ENCODE results near the gene SLC16A12. TPM values are rescaled to one million over a fixed set of nuclear protein-coding genes. Genes with fewer than 3 reads are reported as not detected.
"Not testable (repeated sequence)": the region's sequence is repeated elsewhere in the genome, so short reads cannot be mapped to it uniquely, and the experiment has no call there.

The SLC16A12 gene
- total RNA-seq, 2 experiments from 2014 or later, result not detected

- H3K4me3 Mint-ChIP-seq, H3K27ac Mint-ChIP-seq, DNase-seq, H3K27me3 Mint-ChIP-seq, H3K9me3 Mint-ChIP-seq, H3K36me3 Mint-ChIP-seq, H3K4me1 Mint-ChIP-seq: not testable (repeated sequence)
Observed at GRCh38 chr10:89444819-89445218, 90.6 kb downstream of the SLC16A12 start.

- no peak for DNase-seq
- Mint-ChIP-seq H3K27ac (no peak overlapping the region), H3K4me1 (no peaks in the 10 kb centered on the region), H3K36me3 (no peaks in the 10 kb centered on the region), H3K27me3 (peaks cover 11% of the 10 kb centered on the region), H3K9me3 (no peaks in the 10 kb centered on the region), H3K4me3 (no peak overlapping the region)
Observed at GRCh38 chr10:89442289-89442688, 93.1 kb downstream of the SLC16A12 start.

GRCh38 chr10:89440226-89441009, 95.0 kb downstream of the SLC16A12 start:
- no peak overlapping the region for H3K4me3 Mint-ChIP-seq

GRCh38 chr10:89438525-89438924, 96.9 kb downstream of the SLC16A12 start:
- no peak overlapping the region for H3K4me3 Mint-ChIP-seq
- peaks cover 28% of the 10 kb centered on the region for H3K27me3 Mint-ChIP-seq
- H3K4me1 Mint-ChIP-seq, result no peaks in the 10 kb centered on the region
- H3K9me3 Mint-ChIP-seq, result no peaks in the 10 kb centered on the region
- no peak overlapping the region for H3K27ac Mint-ChIP-seq
- DNase-seq, result no peak
- no peaks in the 10 kb centered on the region for H3K36me3 Mint-ChIP-seq

More at GRCh38 chr10:89440226-89441009, 95.0 kb downstream of the SLC16A12 start:
- Mint-ChIP-seq H3K27me3 (peaks cover 21% of the 10 kb centered on the region), H3K36me3 (no peaks in the 10 kb centered on the region), H3K9me3 (no peaks in the 10 kb centered on the region), H3K27ac (no peak overlapping the region), H3K4me1 (no peaks in the 10 kb centered on the region)
- DNase-seq, result no peak

GRCh38 chr10:89431977-89432376, 103.4 kb downstream of the SLC16A12 start:
- Mint-ChIP-seq H3K4me3 (no peak overlapping the region), H3K9me3 (no peaks in the 10 kb centered on the region), H3K27ac (no peak overlapping the region), H3K27me3 (peaks cover 23% of the 10 kb centered on the region), H3K4me1 (no peaks in the 10 kb centered on the region), H3K36me3 (no peaks in the 10 kb centered on the region)
- no peak for DNase-seq

- no peaks in the 10 kb centered on the region for H3K36me3 Mint-ChIP-seq
- peaks cover 8% of the 10 kb centered on the region for H3K27me3 Mint-ChIP-seq
- H3K4me1 Mint-ChIP-seq, result no peaks in the 10 kb centered on the region
- DNase-seq, result no peak
- no peak overlapping the region for H3K27ac Mint-ChIP-seq
- H3K4me3 Mint-ChIP-seq, result no peak overlapping the region
- no peaks in the 10 kb centered on the region for H3K9me3 Mint-ChIP-seq
Observed at GRCh38 chr10:89428877-89429276, 106.5 kb downstream of the SLC16A12 start.

GRCh38 chr10:89427629-89428028, 107.8 kb downstream of the SLC16A12 start:
- Mint-ChIP-seq H3K9me3 (no peaks in the 10 kb centered on the region), H3K4me1 (peaks cover 3% of the 10 kb centered on the region), H3K4me3 (no peak overlapping the region), H3K27ac (no peak overlapping the region), H3K36me3 (no peaks in the 10 kb centered on the region), H3K27me3 (peaks cover 4% of the 10 kb centered on the region)
- DNase-seq, result no peak

- H3K27ac Mint-ChIP-seq, result no peak overlapping the region
- H3K36me3 Mint-ChIP-seq, result peaks cover 3% of the 10 kb centered on the region
- peaks cover 4% of the 10 kb centered on the region for H3K27me3 Mint-ChIP-seq
- no peaks in the 10 kb centered on the region for H3K9me3 Mint-ChIP-seq
- no peak for DNase-seq
- no peak overlapping the region for H3K4me3 Mint-ChIP-seq
- H3K4me1 Mint-ChIP-seq, result peaks cover 3% of the 10 kb centered on the region
Observed at GRCh38 chr10:89426230-89426868, 109.0 kb downstream of the SLC16A12 start.

- Mint-ChIP-seq H3K4me1 (peaks cover 10% of the 10 kb centered on the region), H3K27me3 (no peaks in the 10 kb centered on the region), H3K36me3 (peaks cover 15% of the 10 kb centered on the region), H3K27ac (no peak overlapping the region), H3K4me3 (no peak overlapping the region), H3K9me3 (no peaks in the 10 kb centered on the region)
- DNase-seq, result no peak
Observed at GRCh38 chr10:89425000-89425399, 110.4 kb downstream of the SLC16A12 start.

GRCh38 chr10:89421018-89421476, 114.3 kb downstream of the SLC16A12 start:
- Mint-ChIP-seq H3K36me3 (peaks cover 32% of the 10 kb centered on the region), H3K4me3 (no peak overlapping the region), H3K9me3 (peaks cover 1% of the 10 kb centered on the region), H3K4me1 (peaks cover 31% of the 10 kb centered on the region), H3K27ac (no peak overlapping the region), H3K27me3 (no peaks in the 10 kb centered on the region)
- DNase-seq, result no peak

GRCh38 chr10:89419548-89419947, 115.8 kb downstream of the SLC16A12 start:
- no peak overlapping the region for H3K27ac Mint-ChIP-seq
- DNase-seq, result no peak
- H3K4me3 Mint-ChIP-seq, result peak overlapping the region; percentile 22
- H3K27me3 Mint-ChIP-seq, result no peaks in the 10 kb centered on the region
- H3K9me3 Mint-ChIP-seq, result peaks cover 2% of the 10 kb centered on the region
- H3K4me1 Mint-ChIP-seq, result peaks cover 38% of the 10 kb centered on the region
- H3K36me3 Mint-ChIP-seq, result peaks cover 41% of the 10 kb centered on the region

GRCh38 chr10:89416465-89416864, 118.9 kb downstream of the SLC16A12 start:
- Mint-ChIP-seq H3K4me3 (peak overlapping the region; percentile 83), H3K27ac (peak overlapping the region; percentile 91), H3K27me3 (no peaks in the 10 kb centered on the region), H3K4me1 (peaks cover 49% of the 10 kb centered on the region), H3K36me3 (peaks cover 48% of the 10 kb centered on the region), H3K9me3 (peaks cover 12% of the 10 kb centered on the region)
- no peak for DNase-seq

- H3K4me3 Mint-ChIP-seq, result peak overlapping the region; percentile 83
- peak overlapping the region; percentile 91 for H3K27ac Mint-ChIP-seq
- peak; percentile 49 for DNase-seq
- peaks cover 36% of the 10 kb centered on the region for H3K36me3 Mint-ChIP-seq
- H3K4me1 Mint-ChIP-seq, result peaks cover 47% of the 10 kb centered on the region
- H3K9me3 Mint-ChIP-seq, result peaks cover 12% of the 10 kb centered on the region
- H3K27me3 Mint-ChIP-seq, result no peaks in the 10 kb centered on the region
Observed at GRCh38 chr10:89414879-89415821, 120.2 kb downstream of the SLC16A12 start.

- peak within 1 kb of the TSS; percentile 91 for H3K27ac Mint-ChIP-seq
- H3K9me3 Mint-ChIP-seq, result peaks cover 12% of the 10 kb centered on the region
- peaks cover 35% of the 10 kb centered on the region for H3K36me3 Mint-ChIP-seq
- DNase-seq, result peak; percentile 73
- H3K27me3 Mint-ChIP-seq, result no peaks in the 10 kb centered on the region
- peak within 1 kb of the TSS; percentile 83 for H3K4me3 Mint-ChIP-seq
- H3K4me1 Mint-ChIP-seq, result peaks cover 43% of the 10 kb centered on the region
Observed at GRCh38 chr10:89414146-89414878, 121.1 kb downstream of the SLC16A12 start, which contains the start of gene IFIT5. IFIT5 (plus strand) TSS chr10:89414568; CDS start chr10:89414799, 231 bp downstream.
